ENCODE measurements around the gene WSCD1.

- TF ChIP-seq POLR2AphosphoS5 (IDR thresholded peaks at IDR 0.05; ENCODE audit: low read depth, low read length), result no peak
- no peak for TF ChIP-seq TAF1 (IDR thresholded peaks at IDR 0.05; ENCODE audit: borderline replicate concordance, insufficient read depth, low read length)
- TF ChIP-seq, protein P1, sequence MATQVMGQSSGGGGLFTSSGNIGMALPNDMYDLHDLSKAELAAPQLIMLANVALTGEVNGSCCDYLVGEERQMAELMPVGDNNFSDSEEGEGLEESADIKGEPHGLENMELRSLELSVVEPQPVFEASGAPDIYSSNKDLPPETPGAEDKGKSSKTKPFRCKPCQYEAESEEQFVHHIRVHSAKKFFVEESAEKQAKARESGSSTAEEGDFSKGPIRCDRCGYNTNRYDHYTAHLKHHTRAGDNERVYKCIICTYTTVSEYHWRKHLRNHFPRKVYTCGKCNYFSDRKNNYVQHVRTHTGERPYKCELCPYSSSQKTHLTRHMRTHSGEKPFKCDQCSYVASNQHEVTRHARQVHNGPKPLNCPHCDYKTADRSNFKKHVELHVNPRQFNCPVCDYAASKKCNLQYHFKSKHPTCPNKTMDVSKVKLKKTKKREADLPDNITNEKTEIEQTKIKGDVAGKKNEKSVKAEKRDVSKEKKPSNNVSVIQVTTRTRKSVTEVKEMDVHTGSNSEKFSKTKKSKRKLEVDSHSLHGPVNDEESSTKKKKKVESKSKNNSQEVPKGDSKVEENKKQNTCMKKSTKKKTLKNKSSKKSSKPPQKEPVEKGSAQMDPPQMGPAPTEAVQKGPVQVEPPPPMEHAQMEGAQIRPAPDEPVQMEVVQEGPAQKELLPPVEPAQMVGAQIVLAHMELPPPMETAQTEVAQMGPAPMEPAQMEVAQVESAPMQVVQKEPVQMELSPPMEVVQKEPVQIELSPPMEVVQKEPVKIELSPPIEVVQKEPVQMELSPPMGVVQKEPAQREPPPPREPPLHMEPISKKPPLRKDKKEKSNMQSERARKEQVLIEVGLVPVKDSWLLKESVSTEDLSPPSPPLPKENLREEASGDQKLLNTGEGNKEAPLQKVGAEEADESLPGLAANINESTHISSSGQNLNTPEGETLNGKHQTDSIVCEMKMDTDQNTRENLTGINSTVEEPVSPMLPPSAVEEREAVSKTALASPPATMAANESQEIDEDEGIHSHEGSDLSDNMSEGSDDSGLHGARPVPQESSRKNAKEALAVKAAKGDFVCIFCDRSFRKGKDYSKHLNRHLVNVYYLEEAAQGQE (IDR thresholded peaks at IDR 0.05; ENCODE audit: insufficient read depth in 1 of 2, low read depth in 2 of 2, low read length in 2 of 2), result no peak
- no peak for TF ChIP-seq SIN3A (IDR thresholded peaks at IDR 0.05; ENCODE audit: borderline replicate concordance, insufficient read depth, low read length)
Measured at GRCh38 chr17:6094453-6094852, 24.3 kb downstream of the WSCD1 start.
